H7 (cell line): ENCODE data around the gene NLGN1. TPM values are rescaled to one million over a fixed set of nuclear protein-coding genes. Genes with fewer than 3 reads are reported as not detected.

Experiments used
- DNase-seq: peaks from one replicate; pipeline ENCODE4 v3.0.0; 2012
- H3K27me3 ChIP-seq: 2 replicates; pipeline ENCODE4 v1.6.0; 2011; ENCODE audit warnings: mild to moderate bottlenecking, low read length; ENCODE audit not compliant: control insufficient read depth, insufficient read depth
- H3K36me3 ChIP-seq: replicated peaks from 2 replicates; pipeline ENCODE4 v1.5.1; 2011; ENCODE audit warnings: low read length; ENCODE audit not compliant: control insufficient read depth, insufficient read depth
- H3K4me3 ChIP-seq: 2 replicates; pipeline ENCODE4 v1.5.1; 2011; ENCODE audit warnings: low read depth, mild to moderate bottlenecking, control low read depth, low read length, moderate library complexity; ENCODE audit not compliant: insufficient read depth
- total RNA-seq: library from RNA; depleted of rRNA; stranded (reverse); fragments of >200 nt; shearing (Covaris generic); gene quantifications from 2 replicates; pipeline ENCODE4 v1.2.3, GENCODE V29; 2014

Gene NLGN1
- total RNA-seq, 1 experiment from 2014 or later: 7.1 TPM

- Histone ChIP-seq H3K4me3 (no peak overlapping the region), H3K27me3 (no peaks in the 10 kb centered on the region), H3K36me3 (no peaks in the 10 kb centered on the region)
- DNase-seq: no peak
Measured at GRCh38 chr3:173615661-173616060, 218.1 kb downstream of the NLGN1 start.

- H3K4me3 ChIP-seq: no peak overlapping the region
- no peaks in the 10 kb centered on the region for H3K36me3 ChIP-seq
- no peak for DNase-seq
- no peaks in the 10 kb centered on the region for H3K27me3 ChIP-seq
Measured at GRCh38 chr3:173617490-173617889, 219.9 kb downstream of the NLGN1 start.

- Histone ChIP-seq H3K4me3 (no peak overlapping the region), H3K27me3 (no peaks in the 10 kb centered on the region), H3K36me3 (no peaks in the 10 kb centered on the region)
- no peak for DNase-seq
Measured at GRCh38 chr3:173618148-173618547, 220.6 kb downstream of the NLGN1 start.

- DNase-seq: no peak
- Histone ChIP-seq H3K27me3 (no peaks in the 10 kb centered on the region), H3K4me3 (no peak overlapping the region), H3K36me3 (no peaks in the 10 kb centered on the region)
Measured at GRCh38 chr3:173618703-173619102, 221.2 kb downstream of the NLGN1 start.

GRCh38 chr3:173622166-173622565 lies 224.6 kb downstream of the NLGN1 start:
- Histone ChIP-seq H3K27me3 (no peaks in the 10 kb centered on the region), H3K36me3 (no peaks in the 10 kb centered on the region), H3K4me3 (no peak overlapping the region)
- no peak for DNase-seq

GRCh38 chr3:173624086-173624485 lies 226.5 kb downstream of the NLGN1 start:
- no peaks in the 10 kb centered on the region for H3K27me3 ChIP-seq
- no peak overlapping the region for H3K4me3 ChIP-seq
- DNase-seq: no peak
- no peaks in the 10 kb centered on the region for H3K36me3 ChIP-seq

- Histone ChIP-seq H3K4me3 (no peak overlapping the region), H3K36me3 (no peaks in the 10 kb centered on the region), H3K27me3 (no peaks in the 10 kb centered on the region)
- DNase-seq: no peak
Measured at GRCh38 chr3:173630849-173631248, 233.3 kb downstream of the NLGN1 start.

GRCh38 chr3:173632945-173633344 lies 235.4 kb downstream of the NLGN1 start:
- Histone ChIP-seq H3K27me3 (no peaks in the 10 kb centered on the region), H3K4me3 (no peak overlapping the region), H3K36me3 (no peaks in the 10 kb centered on the region)
- DNase-seq: no peak

- no peak overlapping the region for H3K4me3 ChIP-seq
- no peaks in the 10 kb centered on the region for H3K36me3 ChIP-seq
- DNase-seq: no peak
- H3K27me3 ChIP-seq: no peaks in the 10 kb centered on the region
Measured at GRCh38 chr3:173635826-173636225, 238.3 kb downstream of the NLGN1 start.

- Histone ChIP-seq H3K4me3 (no peak overlapping the region), H3K36me3 (no peaks in the 10 kb centered on the region), H3K27me3 (no peaks in the 10 kb centered on the region)
- no peak for DNase-seq
Measured at GRCh38 chr3:173639098-173639497, 241.6 kb downstream of the NLGN1 start.

- DNase-seq: no peak
- Histone ChIP-seq H3K36me3 (no peaks in the 10 kb centered on the region; the same call in 1 of the 2 replicates), H3K27me3 (no peaks in the 10 kb centered on the region), H3K4me3 (no peak overlapping the region)
Measured at GRCh38 chr3:173641696-173642095, 244.2 kb downstream of the NLGN1 start.

GRCh38 chr3:173644086-173645082 lies 246.8 kb downstream of the NLGN1 start:
- Histone ChIP-seq H3K27me3 (no peaks in the 10 kb centered on the region), H3K36me3 (no peaks in the 10 kb centered on the region; the same call in 1 of the 2 replicates), H3K4me3 (no peak overlapping the region)
- no peak for DNase-seq

GRCh38 chr3:173650596-173650995 lies 253.1 kb downstream of the NLGN1 start:
- no peaks in the 10 kb centered on the region for H3K36me3 ChIP-seq
- H3K27me3 ChIP-seq: no peaks in the 10 kb centered on the region
- no peak for DNase-seq
- no peak overlapping the region for H3K4me3 ChIP-seq

GRCh38 chr3:173652093-173652492 lies 254.5 kb downstream of the NLGN1 start:
- Histone ChIP-seq H3K36me3 (no peaks in the 10 kb centered on the region), H3K4me3 (no peak overlapping the region), H3K27me3 (no peaks in the 10 kb centered on the region)
- no peak for DNase-seq

GRCh38 chr3:173653781-173654180 lies 256.2 kb downstream of the NLGN1 start:
- no peaks in the 10 kb centered on the region for H3K36me3 ChIP-seq
- DNase-seq: no peak
- no peak overlapping the region for H3K4me3 ChIP-seq
- no peaks in the 10 kb centered on the region for H3K27me3 ChIP-seq
